HCT116 (cell line): ENCODE results near the gene STAM2. TPM values are rescaled to one million over a fixed set of nuclear protein-coding genes. Genes with fewer than 3 reads are reported as not detected.
A peak's percentile ranks its signal among the peaks of the same experiment; 100 is the strongest.

Experiments used
- ATAC-seq: fragments of 200-7000 bp; cut with Tn5 transposase; 2 replicates; pipeline ENCODE4 v1.9.1; 2020; ENCODE audit warnings: mild to moderate bottlenecking, moderate library complexity
- BruUV-seq: library from RNA; stranded (reverse); fragments of 400-500 nt; replicated peaks from 2 replicates; lab custom pipeline; 2021; lab: Mats Ljungman, UMichigan
- CTCF ChIA-PET: fragments of 300-600 bp; sonication (Branson Sonifier 250); formaldehyde crosslinking; loops from one replicate; lab custom pipeline; 2021; ENCODE audit warnings: antibody characterized with exemption; lab: Charles Lee
- POLR2A ChIA-PET: fragments of 300-600, 350-600 bp; sonication (Branson Sonifier 250); formaldehyde crosslinking; loops from one replicate; lab custom pipeline; 2021; ENCODE audit warnings: antibody characterized with exemption; lab: Charles Lee
- RAD21 ChIA-PET, 2 experiments: fragments of 300-600 bp; sonication (Branson Sonifier 250); formaldehyde crosslinking; loops; one replicate each; lab custom pipeline; 2023; ENCODE audit warnings: low total read pairs in 2 of 2; ENCODE audit not compliant: uncharacterized antibody in 2 of 2, unreplicated experiment in 2 of 2, low non-redundant PET in 1 of 2; lab: Charles Lee
- DNase-seq: peaks from one replicate; pipeline ENCODE4 v3.0.0-alpha.2; 2010; ENCODE audit warnings: low read depth, low spot score
- H2AFZ ChIP-seq: fragments of 200-600 bp; shearing (Covaris generic), sonication (generic); 2 replicates; pipeline ENCODE4 v1.6.1; 2017; ENCODE audit warnings: low read depth, mixed run types, mixed read lengths, antibody characterized with exemption, low read length; ENCODE audit not compliant: poor library complexity, severe bottlenecking
- H3K27ac ChIP-seq: 2 replicates; pipeline ENCODE4 v1.5.1; 2012; ENCODE audit warnings: low read depth, low read length
- H3K27me3 ChIP-seq: fragments of 200-600 bp; sonication (generic); 2 replicates; pipeline ENCODE4 v1.6.1; 2016; ENCODE audit warnings: mixed run types, low read length, mixed read lengths; ENCODE audit not compliant: insufficient read depth
- H3K36me3 ChIP-seq, 2 experiments: fragments of 200-500 bp in 1 of 2; fragments of 200-600 bp in 1 of 2; sonication (Bioruptor generic) in 1 of 2; sonication (generic) in 1 of 2; 2 replicates each; pipeline versions ENCODE4 v1.5.1 to v1.6.1; 2014 to 2016; ENCODE audit warnings: low read length in 2 of 2, inconsistent platforms in 1 of 2, mixed read lengths in 1 of 2, mixed run types in 1 of 2; ENCODE audit not compliant: insufficient read depth in 2 of 2, control insufficient read depth in 1 of 2
- H3K4me1 ChIP-seq, 2 experiments: fragments of 200-600 bp in 1 of 2; sonication (generic) in 1 of 2; 2 replicates each; pipeline versions ENCODE4 v1.5.1 to v1.6.1; 2012 to 2017; ENCODE audit warnings: low read length in 2 of 2, inconsistent platforms in 1 of 2, mild to moderate bottlenecking in 1 of 2, mixed read lengths in 1 of 2, mixed run types in 1 of 2, moderate library complexity in 1 of 2; ENCODE audit not compliant: insufficient read depth in 2 of 2, control insufficient read depth in 1 of 2
- H3K4me2 ChIP-seq: fragments of 200-600 bp; sonication (generic); 2 replicates; pipeline ENCODE4 v1.6.1; 2017; ENCODE audit warnings: mixed run types, low read length, mixed read lengths
- H3K4me3 ChIP-seq, 2 experiments: fragments of 200-600 bp in 1 of 2; sonication (generic) in 1 of 2; replicated peaks in 1 of 2; 2 replicates each; pipeline ENCODE4 v1.5.1; 2011 to 2016; ENCODE audit warnings: low read length in 2 of 2, control low read depth in 1 of 2, low read depth in 1 of 2, mild to moderate bottlenecking in 1 of 2, mixed read lengths in 1 of 2, mixed run types in 1 of 2
- H3K79me2 ChIP-seq: fragments of 200-600 bp; sonication (generic); 2 replicates; pipeline ENCODE4 v1.6.1; 2017; ENCODE audit warnings: mild to moderate bottlenecking, mixed run types, low read length, moderate library complexity, mixed read lengths; ENCODE audit not compliant: insufficient read depth
- H3K9ac ChIP-seq: fragments of 200-600 bp; sonication (generic); 2 replicates; pipeline ENCODE4 v1.6.1; 2016; ENCODE audit warnings: low read length, mixed read lengths
- H3K9me2 ChIP-seq: fragments of 200-600 bp; sonication (generic), shearing (Covaris generic); 2 replicates; pipeline ENCODE4 v1.6.1; 2017; ENCODE audit warnings: mixed run types, mild to moderate bottlenecking, moderate library complexity; ENCODE audit not compliant: insufficient read depth
- H3K9me3 ChIP-seq, 2 experiments: fragments of 200-500 bp in 1 of 2; fragments of 200-600 bp in 1 of 2; sonication (Bioruptor generic) in 1 of 2; sonication (generic) in 1 of 2; 2 replicates each; pipeline ENCODE4 v1.6.1; 2014 to 2017; ENCODE audit warnings: low read length in 2 of 2, mixed read lengths in 2 of 2, inconsistent platforms in 1 of 2, low read depth in 1 of 2, mild to moderate bottlenecking in 1 of 2, mixed run types in 1 of 2, moderate library complexity in 1 of 2; ENCODE audit not compliant: control insufficient read depth in 1 of 2, insufficient read depth in 1 of 2
- H4K20me1 ChIP-seq: fragments of 200-600 bp; sonication (generic), shearing (Covaris generic); 2 replicates; pipeline ENCODE4 v1.6.1; 2017; ENCODE audit warnings: mixed run types, mild to moderate bottlenecking, moderate library complexity; ENCODE audit not compliant: insufficient read depth
- EGR1 ChIP-seq: IDR thresholded peaks from 2 replicates; pipeline ENCODE4 v1.6.1; 2012; ENCODE audit warnings: low read depth
- intact Hi-C: fragments of 100-400 bp; cut with micrococcal nuclease; formaldehyde crosslinking; loops from 2 replicates; pipeline ENCODE4 v1.10.0; 2022
- total RNA-seq: library from RNA; stranded (reverse); gene quantifications from one replicate; pipeline ENCODE4 v1.2.1, GENCODE V29; 2021; ENCODE audit not compliant: unreplicated experiment
- TF ChIP-seq, protein P1 (sequence below), 3 experiments: fragments of 200-600 bp in 1 of 3; sonication (generic) in 1 of 3; IDR thresholded peaks in 2 of 3; conservative IDR thresholded peaks in 1 of 3; 2 replicates each; pipeline ENCODE4 v1.5.1; 2012 to 2017; ENCODE audit warnings: low read depth in 2 of 3, low read length in 2 of 3, antibody characterized with exemption in 1 of 3, borderline replicate concordance in 1 of 3, control low read depth in 1 of 3, mild to moderate bottlenecking in 1 of 3, mixed read lengths in 1 of 3, mixed run types in 1 of 3, moderate library complexity in 1 of 3; ENCODE audit not compliant: insufficient read depth in 1 of 3
- TF ChIP-seq, protein P2 (sequence below): IDR thresholded peaks from 2 replicates; pipeline ENCODE4 v1.6.1; 2012
- TF ChIP-seq, protein P3 (sequence below): IDR thresholded peaks from 2 replicates; pipeline ENCODE4 v1.6.1; 2011; ENCODE audit warnings: mild to moderate bottlenecking, low read length, moderate library complexity; ENCODE audit not compliant: insufficient replicate concordance; ENCODE audit errors: extremely low read depth

Gene STAM2
- total RNA-seq, 1 experiment from 2014 or later, result 19.2 TPM

DNA sequence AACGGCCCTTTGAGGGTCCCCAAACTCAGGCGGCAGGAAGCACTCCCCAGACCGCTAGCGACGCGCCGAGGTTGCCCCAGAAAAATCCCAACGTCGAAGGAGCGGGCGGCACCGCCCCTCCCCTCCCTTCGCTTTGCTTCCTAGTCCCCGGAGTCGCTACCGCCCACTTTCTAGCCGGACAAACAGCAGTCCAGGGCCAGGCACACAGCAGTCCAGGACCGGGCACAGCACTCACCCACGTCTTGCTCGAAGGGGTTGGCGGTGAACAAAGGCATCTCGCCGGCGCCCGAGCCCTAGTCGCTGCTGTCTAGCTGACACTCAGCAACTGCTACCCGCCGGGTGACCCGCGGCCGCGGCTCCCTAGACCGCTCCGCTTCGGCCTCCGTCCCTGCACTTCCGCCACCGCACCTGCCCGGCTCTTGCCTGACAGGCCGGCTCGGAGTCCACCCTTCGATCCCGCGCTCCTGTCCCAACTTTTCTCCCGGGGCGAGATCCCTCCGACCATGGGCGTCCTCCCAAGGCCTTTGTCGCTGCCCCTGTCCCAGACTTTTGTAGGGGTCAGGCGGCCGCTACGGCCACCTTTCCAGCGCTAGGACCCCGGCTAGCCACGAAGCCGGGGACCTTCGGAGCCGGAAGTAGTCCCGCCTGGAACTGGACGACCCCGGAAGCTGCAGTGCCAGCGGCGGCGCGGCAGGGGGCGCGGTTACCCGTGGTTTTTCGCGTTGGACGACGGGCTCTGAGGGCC lies at the start of gene STAM2 (continued):
- TF ChIP-seq, protein P1, sequence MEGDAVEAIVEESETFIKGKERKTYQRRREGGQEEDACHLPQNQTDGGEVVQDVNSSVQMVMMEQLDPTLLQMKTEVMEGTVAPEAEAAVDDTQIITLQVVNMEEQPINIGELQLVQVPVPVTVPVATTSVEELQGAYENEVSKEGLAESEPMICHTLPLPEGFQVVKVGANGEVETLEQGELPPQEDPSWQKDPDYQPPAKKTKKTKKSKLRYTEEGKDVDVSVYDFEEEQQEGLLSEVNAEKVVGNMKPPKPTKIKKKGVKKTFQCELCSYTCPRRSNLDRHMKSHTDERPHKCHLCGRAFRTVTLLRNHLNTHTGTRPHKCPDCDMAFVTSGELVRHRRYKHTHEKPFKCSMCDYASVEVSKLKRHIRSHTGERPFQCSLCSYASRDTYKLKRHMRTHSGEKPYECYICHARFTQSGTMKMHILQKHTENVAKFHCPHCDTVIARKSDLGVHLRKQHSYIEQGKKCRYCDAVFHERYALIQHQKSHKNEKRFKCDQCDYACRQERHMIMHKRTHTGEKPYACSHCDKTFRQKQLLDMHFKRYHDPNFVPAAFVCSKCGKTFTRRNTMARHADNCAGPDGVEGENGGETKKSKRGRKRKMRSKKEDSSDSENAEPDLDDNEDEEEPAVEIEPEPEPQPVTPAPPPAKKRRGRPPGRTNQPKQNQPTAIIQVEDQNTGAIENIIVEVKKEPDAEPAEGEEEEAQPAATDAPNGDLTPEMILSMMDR (IDR thresholded peaks at IDR 0.05 in 2 of 3, conservative IDR thresholded peaks at IDR 0.05 in 1 of 3; ENCODE audit: borderline replicate concordance in 1 of 3, insufficient read depth in 1 of 3, low read depth in 2 of 3, low read length in 2 of 3), result peak; percentile 82 to 95 (median 93)
- TF ChIP-seq, protein P2, sequence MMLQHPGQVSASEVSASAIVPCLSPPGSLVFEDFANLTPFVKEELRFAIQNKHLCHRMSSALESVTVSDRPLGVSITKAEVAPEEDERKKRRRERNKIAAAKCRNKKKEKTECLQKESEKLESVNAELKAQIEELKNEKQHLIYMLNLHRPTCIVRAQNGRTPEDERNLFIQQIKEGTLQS, result no peak
- TF ChIP-seq EGR1, result peak; percentile 50

DNA sequence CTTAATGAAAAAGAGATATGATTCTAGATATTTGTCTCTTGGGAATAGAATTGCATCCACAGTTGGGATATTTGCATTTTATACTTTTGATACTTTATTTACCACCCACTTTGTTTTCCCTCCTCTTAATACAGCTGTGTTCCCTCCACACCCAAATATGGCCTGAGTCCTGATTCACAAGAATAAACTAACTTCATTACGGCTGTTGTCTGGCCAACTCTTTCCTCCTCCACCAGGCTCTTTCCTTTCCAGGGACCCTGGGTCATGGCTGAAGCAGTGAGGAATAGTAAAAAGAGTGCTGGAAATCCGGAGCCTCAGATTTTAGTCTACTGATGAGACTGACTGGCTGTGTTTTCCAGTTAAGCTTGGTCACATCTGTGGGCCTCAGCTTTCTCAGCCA lies 48.4 kb upstream of the STAM2 start:
- H3K9me2 ChIP-seq, result no peaks in the 10 kb centered on the region
- no peaks in the 10 kb centered on the region for H3K36me3 ChIP-seq
- RAD21 ChIA-PET, result no interaction called here
- TF ChIP-seq, protein P3, sequence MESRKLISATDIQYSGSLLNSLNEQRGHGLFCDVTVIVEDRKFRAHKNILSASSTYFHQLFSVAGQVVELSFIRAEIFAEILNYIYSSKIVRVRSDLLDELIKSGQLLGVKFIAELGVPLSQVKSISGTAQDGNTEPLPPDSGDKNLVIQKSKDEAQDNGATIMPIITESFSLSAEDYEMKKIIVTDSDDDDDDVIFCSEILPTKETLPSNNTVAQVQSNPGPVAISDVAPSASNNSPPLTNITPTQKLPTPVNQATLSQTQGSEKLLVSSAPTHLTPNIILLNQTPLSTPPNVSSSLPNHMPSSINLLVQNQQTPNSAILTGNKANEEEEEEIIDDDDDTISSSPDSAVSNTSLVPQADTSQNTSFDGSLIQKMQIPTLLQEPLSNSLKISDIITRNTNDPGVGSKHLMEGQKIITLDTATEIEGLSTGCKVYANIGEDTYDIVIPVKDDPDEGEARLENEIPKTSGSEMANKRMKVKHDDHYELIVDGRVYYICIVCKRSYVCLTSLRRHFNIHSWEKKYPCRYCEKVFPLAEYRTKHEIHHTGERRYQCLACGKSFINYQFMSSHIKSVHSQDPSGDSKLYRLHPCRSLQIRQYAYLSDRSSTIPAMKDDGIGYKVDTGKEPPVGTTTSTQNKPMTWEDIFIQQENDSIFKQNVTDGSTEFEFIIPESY, result no peak
- ATAC-seq (no peak), DNase-seq (no peak)
- no peaks in the 10 kb centered on the region for H3K4me1 ChIP-seq
- H3K4me2 ChIP-seq, result no peak overlapping the region
- POLR2A ChIA-PET, result no interaction called here
- H3K9ac ChIP-seq, result no peak overlapping the region
- H4K20me1 ChIP-seq, result no peaks in the 10 kb centered on the region
- H3K9me3 ChIP-seq, result no peaks in the 10 kb centered on the region
- H3K4me3 ChIP-seq, result no peak overlapping the region
- no peaks in the 10 kb centered on the region for H3K79me2 ChIP-seq
- intact Hi-C loops, result no loop called here
- no TSS peak for BruUV-seq
- CTCF ChIA-PET, result no interaction called here
- H2AFZ ChIP-seq, result no peak overlapping the region
- no peak overlapping the region for H3K27ac ChIP-seq
- H3K27me3 ChIP-seq, result no peaks in the 10 kb centered on the region
